A673 (cell line): Measurements from ENCODE around the gene NAT9.

Source experiments
- EZH2 ChIP-seq: fragments of 200-600 bp; sonication (generic); IDR thresholded peaks from 2 replicates; pipeline ENCODE4 v1.6.1; 2017; ENCODE audit warnings: borderline replicate concordance, low read depth, mild to moderate bottlenecking, mixed read lengths, antibody characterized with exemption, low read length; ENCODE audit not compliant: poor library complexity, severe bottlenecking
- TF ChIP-seq, protein P1 (sequence below): fragments of 300-800, 200-600 bp; sonication (generic); conservative IDR thresholded peaks from 2 replicates; pipeline ENCODE4 v1.5.1; 2017; ENCODE audit warnings: low read depth, mild to moderate bottlenecking, antibody characterized with exemption, low read length, moderate library complexity, mixed read lengths

DNA sequence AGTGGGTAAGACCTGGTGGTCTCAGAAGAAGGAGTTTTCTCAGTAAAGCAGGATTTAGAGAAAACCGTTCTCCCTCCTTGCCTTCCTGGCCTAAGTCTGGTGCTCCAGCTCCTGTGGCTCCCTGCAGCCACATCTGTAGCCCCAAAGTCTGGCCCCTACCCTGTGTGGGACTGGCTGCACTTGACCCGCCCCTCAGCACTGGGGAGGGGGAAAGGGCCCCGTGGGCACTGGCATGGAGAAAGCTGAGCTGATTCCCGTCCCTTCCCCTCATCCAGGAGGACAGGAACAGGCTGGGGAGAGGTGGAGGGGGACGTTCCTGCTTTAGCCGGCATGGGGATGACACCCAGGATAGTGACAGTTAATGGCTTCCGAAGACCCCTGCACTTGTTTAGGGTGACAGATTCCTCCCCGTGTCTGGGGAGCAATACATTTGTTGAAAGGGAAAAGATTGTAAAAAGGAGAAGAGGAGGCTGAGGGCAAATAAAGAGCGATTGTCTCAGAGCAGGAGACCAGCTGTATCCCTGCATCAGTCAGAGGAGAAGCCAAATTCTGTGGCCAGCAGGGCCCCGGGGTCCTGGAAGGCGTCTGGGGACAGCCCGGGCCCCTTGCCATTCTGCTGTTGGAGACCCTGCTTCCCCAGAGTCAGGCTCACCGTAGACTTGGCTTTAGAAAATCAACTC is 45.6 kb upstream of the NAT9 start:
- no peak for TF ChIP-seq EZH2
- TF ChIP-seq, protein P1, sequence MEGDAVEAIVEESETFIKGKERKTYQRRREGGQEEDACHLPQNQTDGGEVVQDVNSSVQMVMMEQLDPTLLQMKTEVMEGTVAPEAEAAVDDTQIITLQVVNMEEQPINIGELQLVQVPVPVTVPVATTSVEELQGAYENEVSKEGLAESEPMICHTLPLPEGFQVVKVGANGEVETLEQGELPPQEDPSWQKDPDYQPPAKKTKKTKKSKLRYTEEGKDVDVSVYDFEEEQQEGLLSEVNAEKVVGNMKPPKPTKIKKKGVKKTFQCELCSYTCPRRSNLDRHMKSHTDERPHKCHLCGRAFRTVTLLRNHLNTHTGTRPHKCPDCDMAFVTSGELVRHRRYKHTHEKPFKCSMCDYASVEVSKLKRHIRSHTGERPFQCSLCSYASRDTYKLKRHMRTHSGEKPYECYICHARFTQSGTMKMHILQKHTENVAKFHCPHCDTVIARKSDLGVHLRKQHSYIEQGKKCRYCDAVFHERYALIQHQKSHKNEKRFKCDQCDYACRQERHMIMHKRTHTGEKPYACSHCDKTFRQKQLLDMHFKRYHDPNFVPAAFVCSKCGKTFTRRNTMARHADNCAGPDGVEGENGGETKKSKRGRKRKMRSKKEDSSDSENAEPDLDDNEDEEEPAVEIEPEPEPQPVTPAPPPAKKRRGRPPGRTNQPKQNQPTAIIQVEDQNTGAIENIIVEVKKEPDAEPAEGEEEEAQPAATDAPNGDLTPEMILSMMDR = no peak
